Mammary epithelial cell (primary cell): ENCODE measurements around the gene INPP5E.
"Not testable (repeated sequence)": the region's sequence is repeated elsewhere in the genome, so short reads cannot be mapped to it uniquely, and the experiment has no call there.

Experiments used
- EZH2 ChIP-seq: IDR thresholded peaks from 2 replicates; pipeline ENCODE4 v1.6.1; 2012; ENCODE audit warnings: low read length, inconsistent platforms, borderline replicate concordance
- TF ChIP-seq, protein P1 (sequence below), 2 donors: IDR thresholded peaks in 1 of 2; conservative IDR thresholded peaks in 1 of 2; 2 replicates each; pipeline ENCODE4 v1.5.1; 2011 to 2012; ENCODE audit warnings: inconsistent platforms in 2 of 2, low read length in 2 of 2, mild to moderate bottlenecking in 2 of 2, control low read depth in 1 of 2, low read depth in 1 of 2; ENCODE audit not compliant: insufficient read depth in 1 of 2; ENCODE audit errors: extremely low read depth in 1 of 2

DNA sequence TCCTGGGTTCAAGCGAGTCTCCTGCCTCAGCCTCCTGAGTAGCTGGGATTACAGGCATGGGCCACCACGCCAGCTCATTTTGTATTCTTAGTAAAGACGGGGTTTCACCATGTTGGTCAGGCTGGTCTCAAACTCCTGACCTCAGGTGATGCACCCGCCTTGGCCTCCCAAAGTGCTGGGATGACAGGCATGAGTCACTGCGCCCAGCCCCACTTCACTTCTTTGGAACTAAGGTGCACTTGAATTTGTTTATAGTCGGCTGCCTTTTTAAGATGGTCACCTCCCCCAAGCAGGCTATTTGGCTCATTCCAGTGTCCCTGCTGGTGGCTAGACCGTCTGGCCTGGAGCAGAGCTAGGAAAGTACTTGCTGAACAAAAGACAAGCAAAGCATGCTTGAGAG, 14.3 kb downstream of the INPP5E start:
- TF ChIP-seq EZH2: not testable (repeated sequence)
- TF ChIP-seq, protein P1, sequence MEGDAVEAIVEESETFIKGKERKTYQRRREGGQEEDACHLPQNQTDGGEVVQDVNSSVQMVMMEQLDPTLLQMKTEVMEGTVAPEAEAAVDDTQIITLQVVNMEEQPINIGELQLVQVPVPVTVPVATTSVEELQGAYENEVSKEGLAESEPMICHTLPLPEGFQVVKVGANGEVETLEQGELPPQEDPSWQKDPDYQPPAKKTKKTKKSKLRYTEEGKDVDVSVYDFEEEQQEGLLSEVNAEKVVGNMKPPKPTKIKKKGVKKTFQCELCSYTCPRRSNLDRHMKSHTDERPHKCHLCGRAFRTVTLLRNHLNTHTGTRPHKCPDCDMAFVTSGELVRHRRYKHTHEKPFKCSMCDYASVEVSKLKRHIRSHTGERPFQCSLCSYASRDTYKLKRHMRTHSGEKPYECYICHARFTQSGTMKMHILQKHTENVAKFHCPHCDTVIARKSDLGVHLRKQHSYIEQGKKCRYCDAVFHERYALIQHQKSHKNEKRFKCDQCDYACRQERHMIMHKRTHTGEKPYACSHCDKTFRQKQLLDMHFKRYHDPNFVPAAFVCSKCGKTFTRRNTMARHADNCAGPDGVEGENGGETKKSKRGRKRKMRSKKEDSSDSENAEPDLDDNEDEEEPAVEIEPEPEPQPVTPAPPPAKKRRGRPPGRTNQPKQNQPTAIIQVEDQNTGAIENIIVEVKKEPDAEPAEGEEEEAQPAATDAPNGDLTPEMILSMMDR (conservative IDR thresholded peaks at IDR 0.05 in 1 of 2, IDR thresholded peaks at IDR 0.05 in 1 of 2; ENCODE audit: extremely low read depth in 1 of 2, insufficient read depth in 1 of 2, low read depth in 1 of 2, low read length in 2 of 2): not testable (repeated sequence)
